ENCODE data around the gene EFS. TPM values are rescaled to one million over a fixed set of nuclear protein-coding genes. Genes with fewer than 3 reads are reported as not detected.

Gene EFS
- total and polyA plus RNA-seq, 2 of the 8 experiments (the other 6 are each of a cell fraction or from before 2014, with no cell fraction given), result 27.8 to 28.6 TPM

- TF ChIP-seq CTCF (IDR thresholded peaks at IDR 0.05; ENCODE audit: control extremely low read depth in 1 of 3, insufficient read depth in 1 of 3, low read depth in 1 of 3, low read length in 3 of 3) (peak; percentile 26 to 39 (median 32); a peak in 3 of 4 replicates), SAP30 (IDR thresholded peaks at IDR 0.05; ENCODE audit: insufficient read depth, insufficient replicate concordance, low read length) (no peak), TAF1 (IDR thresholded peaks at IDR 0.05; ENCODE audit: low read depth, low read length) (no peak), POLR2AphosphoS5 (IDR thresholded peaks at IDR 0.05; ENCODE audit: low read depth, low read length) (no peak; the same call in 1 of the 2 replicates), E2F6 (IDR thresholded peaks at IDR 0.05) (peak; percentile 60), ASH2L (IDR thresholded peaks at IDR 0.05; ENCODE audit: low read length) (peak; percentile 81), SIN3A (conservative IDR thresholded peaks at IDR 0.05 in 1 of 2, IDR thresholded peaks at IDR 0.05 in 1 of 2; ENCODE audit: low read depth in 1 of 2, low read length in 2 of 2) (no peak), JUN (IDR thresholded peaks at IDR 0.05; ENCODE audit: low read depth, low read length) (no peak), EP300 (IDR thresholded peaks at IDR 0.05; ENCODE audit: borderline replicate concordance in 1 of 2, low read depth in 2 of 2, low read length in 2 of 2) (no peak), KDM4A (IDR thresholded peaks at IDR 0.05; ENCODE audit: low read depth, low read length, severe bottlenecking) (peak; percentile 88), KDM5A (IDR thresholded peaks at IDR 0.05; ENCODE audit: low read length) (no peak), CTBP2 (IDR thresholded peaks at IDR 0.05; ENCODE audit: borderline replicate concordance, insufficient read depth, insufficient read length, low read length) (no peak), SRF (IDR thresholded peaks at IDR 0.05; ENCODE audit: low read depth, low read length) (no peak), ATF2 (IDR thresholded peaks at IDR 0.05; ENCODE audit: low read length) (no peak), MAX (IDR thresholded peaks at IDR 0.05) (peak; percentile 56), CREB1 (IDR thresholded peaks at IDR 0.05) (0 out of 2 replicates have a peak, but pooled peaks have one; percentile 21), RBBP5 (IDR thresholded peaks at IDR 0.05; ENCODE audit: borderline replicate concordance, low read depth, low read length) (no peak), SIRT6 (IDR thresholded peaks at IDR 0.05; ENCODE audit: low read length) (no peak)
These were observed 13.1 kb downstream of the EFS start (continued) for GRCh38 chr14:23351681-23352505.
